GM18511 (cell line): ENCODE results near the gene ZNRF3.

ENCODE experiments used
- ATAC-seq: cut with Tn5 transposase; IDR thresholded peaks from one replicate; pipeline ENCODE4 v1.9.1; 2021; ENCODE audit warnings: mild to moderate bottlenecking, moderate library complexity; ENCODE audit not compliant: unreplicated experiment

Gene ZNRF3

DNA sequence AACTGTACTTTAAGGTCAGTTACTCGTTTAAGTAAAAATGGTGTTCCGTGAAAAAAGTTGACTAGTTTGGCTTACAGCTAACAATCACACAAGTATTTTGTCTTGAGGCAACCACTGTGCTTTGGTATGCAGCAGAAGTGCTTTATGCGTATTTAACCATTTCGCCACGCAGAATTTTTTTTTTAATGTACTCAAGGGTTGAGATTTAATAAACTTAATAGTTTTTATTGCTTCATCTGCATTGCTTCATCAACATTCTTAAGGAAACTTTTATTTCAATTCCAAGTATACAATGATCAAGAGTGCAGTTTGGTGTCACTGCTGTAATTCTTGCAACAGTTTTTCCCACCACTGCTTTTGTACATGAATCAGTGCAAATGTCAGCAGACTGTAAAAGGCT, 66.4 kb downstream of the ZNRF3 start:
- ATAC-seq = no peak

DNA sequence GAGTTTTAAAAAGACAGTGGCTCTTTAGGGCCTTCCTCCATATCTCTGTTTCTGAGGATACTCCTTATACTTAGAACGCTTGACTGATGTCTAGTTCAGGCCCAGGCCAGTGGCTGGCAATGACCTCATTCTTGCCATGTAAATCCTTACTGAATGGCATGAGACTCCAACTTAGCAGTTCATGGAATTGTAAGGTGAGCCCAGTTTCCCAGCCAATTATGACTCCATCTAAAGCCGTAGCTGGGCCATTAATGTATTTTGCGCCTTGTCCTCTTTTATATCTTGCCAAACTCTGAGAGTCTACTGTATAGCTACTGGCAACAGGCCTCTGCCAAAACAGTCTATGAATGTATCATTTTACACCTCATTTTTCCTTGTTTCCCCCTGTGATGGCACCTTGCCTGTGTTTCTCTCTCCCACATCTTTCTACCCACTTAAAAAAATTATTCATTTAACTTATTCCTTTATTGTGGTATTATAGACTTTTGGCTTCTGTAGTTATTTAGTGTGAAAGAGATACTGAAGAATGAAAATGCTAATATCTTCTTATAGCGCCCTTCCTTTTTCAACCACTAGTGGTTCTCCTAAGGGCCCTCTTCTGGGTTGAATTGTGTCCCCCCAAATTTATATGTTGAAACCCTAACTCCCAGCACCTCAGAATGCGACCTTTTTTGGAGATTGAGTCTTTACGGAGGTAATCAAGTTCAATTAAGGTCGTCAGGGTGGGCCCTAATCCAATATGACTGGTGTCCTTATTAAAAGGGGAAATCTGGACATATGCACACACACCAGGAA, 67.4 kb downstream of the ZNRF3 start:
- ATAC-seq = no peak

DNA sequence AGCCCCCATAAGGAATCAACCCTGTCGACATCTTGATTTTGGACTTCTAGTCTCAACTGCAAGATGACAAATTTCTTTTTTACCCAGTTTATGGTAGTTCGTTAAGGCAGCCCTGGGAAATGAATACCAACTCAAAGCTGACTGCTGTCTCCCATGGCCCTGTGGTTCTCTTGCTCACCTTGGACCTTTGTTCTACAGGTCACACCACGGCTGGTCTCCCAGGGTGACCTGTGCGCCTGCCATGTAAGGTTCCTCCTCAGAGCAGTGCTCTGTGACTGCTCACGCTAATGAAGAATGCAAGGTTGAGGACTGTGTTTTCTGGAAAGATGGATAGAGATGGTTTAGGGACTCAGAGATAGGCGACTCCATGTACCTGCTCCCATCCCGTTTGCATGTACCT, 68.2 kb downstream of the ZNRF3 start:
- ATAC-seq = no peak

DNA sequence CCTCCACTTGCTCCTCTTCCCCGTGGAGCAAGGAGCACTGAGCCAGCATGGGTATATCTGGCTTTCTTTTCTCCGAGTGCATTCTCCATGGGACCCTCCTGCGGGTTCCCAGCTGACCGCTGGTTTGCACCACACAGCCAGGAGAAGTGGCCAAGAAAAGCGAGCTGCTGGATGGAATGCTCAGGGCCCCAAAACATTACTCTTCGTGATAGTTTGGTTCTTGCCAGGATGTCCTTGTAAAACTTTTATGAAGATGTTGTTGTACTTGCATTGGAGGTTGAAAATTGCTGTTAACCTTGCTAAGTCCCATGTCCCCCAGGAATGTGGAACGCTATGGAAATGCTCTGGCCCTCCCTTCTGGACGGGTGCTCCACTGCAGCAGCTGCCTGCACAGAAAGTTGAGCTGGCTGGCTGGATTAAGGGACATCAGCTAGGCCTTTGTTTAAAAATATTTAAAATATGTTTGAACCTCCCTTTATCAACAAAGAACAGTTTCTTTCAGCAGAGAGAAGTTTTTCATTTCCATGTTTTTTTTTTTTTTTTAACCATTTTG, 68.7 kb downstream of the ZNRF3 start:
- ATAC-seq = no peak

DNA sequence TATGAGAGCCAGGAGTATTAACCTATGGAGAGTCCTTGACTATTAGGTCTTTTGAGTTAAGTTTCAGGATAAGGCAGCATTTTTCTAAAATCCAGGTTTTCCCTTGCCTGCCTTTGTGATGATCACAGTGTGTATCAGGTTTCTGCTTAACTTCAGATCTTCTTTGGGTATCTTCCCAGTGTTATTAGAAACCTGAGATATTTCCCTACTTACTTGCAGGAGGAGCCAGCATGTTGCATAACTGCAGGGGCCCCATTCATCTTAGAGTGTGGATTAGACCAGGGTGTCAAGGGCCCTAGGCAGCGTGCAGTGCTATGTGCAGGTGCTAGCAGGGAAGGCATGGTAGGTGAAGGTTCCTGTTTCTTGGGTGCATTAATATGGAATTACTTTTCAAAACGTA, 69.5 kb downstream of the ZNRF3 start:
- ATAC-seq = no peak

GRCh38 chr22:28953403-28953802, 70.0 kb downstream of the ZNRF3 start:
- no peak for ATAC-seq

- no peak for ATAC-seq
Observed at GRCh38 chr22:28953976-28954880, 70.9 kb downstream of the ZNRF3 start.

- ATAC-seq = peak; percentile 69
Observed at GRCh38 chr22:28955817-28956216, 72.4 kb downstream of the ZNRF3 start.

DNA sequence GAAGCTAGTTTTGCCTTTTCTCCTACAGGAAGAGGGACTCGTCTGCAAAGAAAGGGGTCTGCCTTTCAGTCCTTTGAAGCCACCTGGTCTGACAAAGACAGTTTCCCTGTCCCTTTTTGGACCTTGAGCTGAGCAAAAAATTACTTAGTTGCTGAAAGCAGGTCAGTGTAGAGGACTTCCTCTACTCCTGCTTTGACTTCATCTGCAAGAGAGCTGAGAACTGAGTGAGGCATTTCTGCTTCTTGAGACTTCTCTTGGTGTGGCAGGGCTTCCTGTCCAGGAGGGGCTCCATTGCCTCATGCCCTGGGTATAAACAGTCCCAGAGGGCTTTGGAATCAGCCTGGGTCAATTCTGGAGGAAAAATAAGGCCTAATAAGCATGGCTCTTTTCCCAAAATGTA, 73.1 kb downstream of the ZNRF3 start:
- no peak for ATAC-seq

DNA sequence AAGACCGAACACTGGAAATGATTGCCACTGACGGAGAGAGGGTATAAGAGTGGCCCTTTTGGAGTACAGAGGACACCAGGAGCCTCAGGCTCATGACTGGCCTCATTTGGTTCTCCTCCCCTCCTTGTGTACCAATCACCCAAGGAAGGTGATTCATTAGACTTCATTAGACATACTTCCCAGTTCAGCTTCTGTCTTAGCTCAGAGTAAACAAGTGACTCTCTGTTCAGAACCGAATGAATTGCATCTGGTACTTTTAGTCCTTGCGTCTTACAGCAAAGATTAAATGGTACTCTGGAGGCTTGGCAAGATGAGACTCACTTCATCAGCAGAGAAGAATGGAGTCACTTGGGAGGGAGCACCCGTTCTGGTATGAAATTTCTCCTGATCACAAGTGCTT, 75.2 kb downstream of the ZNRF3 start:
- no peak for ATAC-seq

DNA sequence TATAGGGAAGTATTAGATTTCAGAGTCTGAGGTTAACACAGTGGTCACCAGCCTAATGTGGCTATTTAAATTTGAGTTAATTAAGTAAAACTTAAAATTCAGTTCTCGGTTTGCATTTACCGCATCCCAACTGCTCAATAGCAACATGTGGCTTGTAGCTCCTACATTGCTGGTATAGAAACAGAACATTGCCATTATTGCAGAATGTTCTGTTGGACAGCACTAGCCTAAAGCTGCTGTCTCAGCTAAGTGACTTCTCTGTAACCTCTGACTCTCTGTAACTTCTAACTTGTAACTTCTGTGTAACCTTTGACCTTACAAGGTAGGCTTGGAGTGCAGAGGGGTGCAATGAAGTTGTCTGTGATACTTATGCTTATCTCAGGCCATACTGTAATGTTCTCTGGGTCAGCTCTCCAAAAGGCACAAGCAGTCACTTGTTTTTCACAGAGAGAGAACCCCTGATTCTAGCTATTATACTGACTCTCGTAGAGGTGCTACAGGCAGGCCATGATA, 78.7 kb downstream of the ZNRF3 start:
- ATAC-seq = no peak

DNA sequence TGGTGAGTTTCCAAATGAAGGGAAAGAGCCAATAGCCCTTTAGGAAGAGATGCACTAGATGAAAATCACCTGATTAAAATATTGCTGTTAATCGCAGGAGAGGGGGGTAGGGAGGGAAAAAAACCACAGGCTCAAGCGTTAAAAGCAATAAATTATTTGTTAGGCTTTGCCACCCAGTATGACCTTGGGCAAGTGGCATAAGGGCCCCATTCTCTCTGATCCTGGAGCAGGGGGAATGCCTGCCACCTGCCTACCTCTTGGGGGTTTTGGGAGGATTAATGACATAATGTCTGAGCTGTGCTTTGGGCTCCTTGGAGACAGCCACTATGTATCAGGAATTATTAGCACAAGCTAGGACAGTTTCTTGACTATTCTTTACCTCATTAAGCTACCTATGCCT, 80.0 kb downstream of the ZNRF3 start:
- no peak for ATAC-seq

GRCh38 chr22:28967163-28967665, 83.8 kb downstream of the ZNRF3 start:
- ATAC-seq = no peak

DNA sequence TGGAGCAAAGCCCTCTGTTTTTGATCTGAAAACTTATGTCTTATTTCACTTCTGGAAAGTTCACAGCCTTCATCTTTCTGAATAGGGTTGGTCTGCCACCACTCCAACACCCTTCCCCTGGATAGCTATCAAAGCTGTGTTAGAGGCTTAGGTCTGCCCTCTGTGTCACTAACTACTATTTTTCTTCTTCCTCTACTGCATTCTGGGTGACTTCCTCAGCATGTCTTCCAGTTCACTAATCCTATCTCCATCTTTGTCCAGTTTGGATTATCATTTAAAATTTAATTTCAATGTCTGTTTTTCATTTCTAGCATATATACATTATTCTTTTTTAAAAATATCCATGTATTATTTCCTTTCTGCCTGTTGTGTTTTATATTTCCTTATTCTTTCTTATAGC, 84.6 kb downstream of the ZNRF3 start:
- no peak for ATAC-seq

DNA sequence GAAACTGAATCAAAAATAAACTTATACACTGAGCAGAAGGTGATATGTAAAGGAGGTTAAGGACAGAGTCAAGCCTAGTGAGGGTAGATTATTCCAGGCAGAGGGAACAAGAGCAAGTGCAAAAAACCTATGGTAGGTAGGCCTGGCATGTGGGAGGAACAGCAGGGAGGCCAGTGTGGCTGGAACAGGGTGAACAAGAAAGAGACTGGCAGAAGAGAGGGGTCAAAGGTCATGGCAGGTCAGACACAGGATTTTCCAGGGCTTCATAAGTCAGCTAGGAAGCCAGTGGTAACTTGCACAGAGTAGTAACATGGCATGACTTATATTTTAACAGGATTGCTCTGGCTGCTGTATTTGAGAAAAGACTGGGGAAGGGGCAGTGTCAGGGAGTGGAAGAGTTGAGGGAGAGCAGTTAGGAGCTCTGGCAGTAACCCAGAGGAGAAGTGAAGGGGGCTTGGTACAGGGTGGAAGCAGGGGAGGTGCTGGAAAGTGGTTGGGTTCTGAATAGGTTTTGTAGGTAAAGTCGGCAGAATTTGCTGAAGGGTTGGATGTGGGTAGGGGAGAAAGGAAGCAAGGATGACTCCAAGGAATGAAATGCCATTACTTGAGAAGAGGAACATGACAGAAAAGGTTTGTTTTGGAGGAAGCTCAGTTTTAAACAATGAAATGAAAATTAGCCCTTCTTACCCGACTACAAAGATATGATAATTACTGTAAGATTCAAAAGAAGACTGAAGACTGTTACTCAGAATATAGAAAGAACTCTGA, 86.2 kb downstream of the ZNRF3 start:
- ATAC-seq = no peak

DNA sequence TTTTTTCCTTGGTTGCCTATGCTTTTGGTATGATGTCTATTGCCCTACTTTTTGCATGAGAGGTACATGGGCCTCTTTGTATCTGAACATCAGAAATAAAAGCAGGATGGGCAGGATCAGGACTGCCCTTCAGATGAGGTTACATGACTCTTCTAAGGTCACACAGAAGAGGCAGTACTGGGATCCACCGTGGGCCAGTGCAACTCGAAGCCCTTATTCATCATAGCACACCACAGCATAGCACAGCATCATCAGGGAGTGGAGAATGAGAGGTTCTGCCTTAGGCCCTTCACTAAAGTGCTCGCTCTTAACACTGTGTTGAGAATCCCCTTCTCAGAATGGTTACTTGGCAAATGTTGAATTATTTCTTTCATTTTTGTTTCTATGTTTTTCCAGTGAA, 90.0 kb downstream of the ZNRF3 start:
- no peak for ATAC-seq

- no peak for ATAC-seq
Observed at GRCh38 chr22:28977060-28977459, 93.7 kb downstream of the ZNRF3 start.

DNA sequence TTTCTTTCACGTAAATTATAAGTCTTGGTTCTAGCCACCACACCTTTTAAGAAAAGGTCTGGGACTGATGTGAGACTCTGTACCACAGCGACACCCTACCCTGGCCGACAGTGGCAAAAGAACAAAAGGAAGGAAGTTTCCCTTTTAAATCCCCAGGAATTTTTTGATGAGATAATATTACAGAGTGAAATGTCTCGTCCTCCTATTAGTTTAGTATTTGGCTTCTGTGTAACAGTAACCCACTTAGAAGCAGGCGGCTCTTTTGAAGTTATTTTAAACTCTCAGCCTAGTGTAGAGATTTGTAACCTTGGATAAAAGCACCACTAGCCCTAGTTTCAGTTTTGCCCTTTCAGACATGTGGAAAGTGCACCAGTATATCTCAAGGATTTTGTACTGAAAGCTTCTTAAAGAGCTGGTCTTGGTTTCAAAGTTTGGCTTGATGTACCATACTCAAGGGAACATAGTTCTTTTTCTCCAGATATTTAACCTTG, 94.2 kb downstream of the ZNRF3 start:
- ATAC-seq = no peak

GRCh38 chr22:28978158-28978557, 94.8 kb downstream of the ZNRF3 start:
- no peak for ATAC-seq
